HT-29 (cell line): ENCODE measurements around the gene TIGD4. TPM values are rescaled to one million over a fixed set of nuclear protein-coding genes. Genes with fewer than 3 reads are reported as not detected.
"Not testable (repeated sequence)": the region's sequence is repeated elsewhere in the genome, so short reads cannot be mapped to it uniquely, and the experiment has no call there.

Source experiments
- DNase-seq: peaks from one replicate; pipeline ENCODE4 v3.0.0-alpha.2; 2015; ENCODE audit warnings: low spot score
- total RNA-seq: library from RNA; depleted of rRNA; stranded (reverse); fragments of >200 nt; shearing (Covaris generic); gene quantifications from 2 replicates; pipeline ENCODE4 v1.2.3, GENCODE V29; 2014

The TIGD4 gene
- total RNA-seq, 1 experiment from 2014 or later: 0.23 TPM

- DNase-seq: peak; percentile 47
These were observed 5.2 kb upstream of the TIGD4 start for GRCh38 chr4:152784490-152785350.

- DNase-seq: no peak
These were observed 793 bp upstream of the TIGD4 start for GRCh38 chr4:152780267-152780778.

GRCh38 chr4:152778656-152779512 lies 646 bp downstream of the TIGD4 start:
- DNase-seq: peak; percentile 40

GRCh38 chr4:152777488-152777887 lies 2.0 kb downstream of the TIGD4 start:
- no peak for DNase-seq

- DNase-seq: no peak
These were observed 3.2 kb downstream of the TIGD4 start for GRCh38 chr4:152776352-152776751.

- no peak for DNase-seq
These were observed 5.6 kb downstream of the TIGD4 start for GRCh38 chr4:152773953-152774352.

- DNase-seq: no peak
These were observed 6.2 kb downstream of the TIGD4 start for GRCh38 chr4:152773339-152773738.

- no peak for DNase-seq
These were observed 7.6 kb downstream of the TIGD4 start for GRCh38 chr4:152771741-152772533.

- not testable (repeated sequence) for DNase-seq
These were observed 14.3 kb downstream of the TIGD4 start for GRCh38 chr4:152765069-152765737.

- no peak for DNase-seq
These were observed 15.7 kb downstream of the TIGD4 start for GRCh38 chr4:152763796-152764195.

- DNase-seq: no peak
These were observed 30.9 kb downstream of the TIGD4 start for GRCh38 chr4:152748619-152749018.

GRCh38 chr4:152747444-152747843 lies 32.1 kb downstream of the TIGD4 start:
- DNase-seq: no peak

- no peak for DNase-seq
These were observed 40.7 kb downstream of the TIGD4 start for GRCh38 chr4:152738827-152739226.

GRCh38 chr4:152735906-152736305 lies 43.6 kb downstream of the TIGD4 start:
- DNase-seq: no peak

GRCh38 chr4:152735396-152735859 lies 44.1 kb downstream of the TIGD4 start:
- peak; percentile 39 for DNase-seq

- no peak for DNase-seq
These were observed 44.9 kb downstream of the TIGD4 start for GRCh38 chr4:152734699-152735050.

- no peak for DNase-seq
These were observed 45.4 kb downstream of the TIGD4 start for GRCh38 chr4:152734015-152734698.

GRCh38 chr4:152731997-152732396 lies 47.5 kb downstream of the TIGD4 start:
- DNase-seq: no peak

- DNase-seq: no peak
These were observed 50.1 kb downstream of the TIGD4 start for GRCh38 chr4:152729466-152729865.

GRCh38 chr4:152728343-152728742 lies 51.2 kb downstream of the TIGD4 start:
- DNase-seq: no peak
